KBM-7 (cell line): ENCODE results near the gene GBP6.
"Not testable (repeated sequence)": the region's sequence is repeated elsewhere in the genome, so short reads cannot be mapped to it uniquely, and the experiment has no call there.

Experiments used
- DNase-seq: peaks from one replicate; pipeline ENCODE4 v3.0.0-alpha.2; 2015
- in situ Hi-C: fragments of 300-500 bp; cut with MboI; formaldehyde crosslinking; loops from 2 replicates; pipeline ENCODE4 v1.14.3; 2020; ENCODE audit warnings: low sequenced_read_pairs, low pct_unique_long_range_greater_than_20kb, mixed read lengths

Gene GBP6

DNA sequence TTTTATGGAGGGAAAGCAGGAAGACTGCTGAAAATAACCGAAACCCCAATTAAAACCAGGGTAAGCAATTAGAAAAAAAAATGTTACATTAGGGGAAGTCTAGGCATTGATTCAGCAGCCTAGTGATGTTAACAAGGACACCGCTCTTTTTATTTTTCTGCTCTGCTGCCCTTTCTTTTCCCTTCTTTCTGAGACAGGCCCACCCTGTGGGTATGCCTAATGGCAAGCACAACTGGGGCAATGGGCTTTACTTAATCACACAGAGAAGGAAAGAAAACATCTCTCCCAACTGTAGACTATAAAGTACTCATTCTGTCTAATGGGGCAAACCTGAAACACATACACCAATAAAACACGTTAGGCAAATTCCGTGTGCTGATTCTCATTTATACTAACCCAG, 69.6 kb downstream of the GBP6 start:
- DNase-seq, result no peak
- in situ Hi-C loops, result no loop called here

DNA sequence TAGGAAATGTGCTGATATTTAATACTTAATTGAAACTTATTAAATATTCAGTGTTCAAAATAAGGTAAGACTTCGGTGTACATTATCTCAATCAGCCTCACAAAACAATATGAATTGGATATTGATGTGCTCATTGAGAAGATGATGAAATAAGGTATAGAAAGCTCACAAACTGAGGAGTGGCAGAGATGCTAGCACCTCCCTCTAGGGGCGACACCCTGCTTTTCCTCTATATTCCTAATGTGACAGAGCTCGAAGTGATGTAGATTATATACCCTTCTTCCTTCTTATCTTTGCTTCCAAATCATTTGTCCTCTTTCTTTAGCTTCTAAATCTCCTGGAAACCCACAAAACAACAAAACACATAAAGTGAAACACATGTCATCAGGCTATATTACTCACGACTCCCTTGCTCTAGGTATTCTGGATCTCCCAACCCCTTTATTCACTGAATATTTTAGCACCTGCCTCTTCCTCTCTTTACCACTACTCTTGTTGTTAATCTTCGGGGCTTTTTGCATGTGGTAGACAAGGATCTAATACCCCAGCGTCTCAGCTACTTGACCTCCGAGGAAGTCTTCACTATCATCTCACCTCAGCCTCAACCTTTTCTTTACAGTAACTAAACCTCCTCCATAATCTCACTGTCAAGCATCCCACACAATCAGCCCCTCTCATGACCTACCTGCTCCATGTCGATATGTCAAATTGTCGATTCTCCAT, 70.4 kb downstream of the GBP6 start:
- in situ Hi-C loops, DNase-seq: not testable (repeated sequence)
